Stomach (tissue), 4 donors: Measurements from ENCODE around the gene GTF2IRD1.

ENCODE experiments used
- CTCF ChIP-seq, 7 experiments: fragments of 450-650 bp in 4 of 7; fragments of 200-600 bp in 3 of 7; sonication (generic) in 3 of 7; IDR thresholded peaks; one replicate each; pipeline ENCODE4 v1.5.1; 2016 to 2019; ENCODE audit warnings: antibody characterized with exemption in 7 of 7, control low read depth in 2 of 7, mild to moderate bottlenecking in 1 of 7
- POLR2A ChIP-seq, 4 donors: fragments of 450-650 bp; IDR thresholded peaks; one replicate each; pipeline ENCODE4 v1.6.1; 2016; ENCODE audit warnings: antibody characterized with exemption in 4 of 4, control low read depth in 2 of 4, mild to moderate bottlenecking in 1 of 4, moderate library complexity in 1 of 4
- POLR2AphosphoS5 ChIP-seq, 3 donors: sonication (generic); formaldehyde crosslinking; IDR thresholded peaks; one replicate each; pipeline ENCODE4 v1.6.1; 2016; ENCODE audit warnings: antibody characterized with exemption in 3 of 3

GRCh38 chr7:74424291-74424880 lies 29.3 kb upstream of the GTF2IRD1 start:
- TF ChIP-seq POLR2A (IDR thresholded peaks at IDR 0.05) (no peak), CTCF (IDR thresholded peaks at IDR 0.05) (no peak), POLR2AphosphoS5 (IDR thresholded peaks at IDR 0.05) (no peak)
